ENCODE measurements around the gene MRPL45.

GRCh38 chr17:38355251-38355650 lies 58.3 kb downstream of the MRPL45 start:
- no peak for TF ChIP-seq GABPA (IDR thresholded peaks at IDR 0.05; ENCODE audit: low read depth)
- TF ChIP-seq, protein P1, sequence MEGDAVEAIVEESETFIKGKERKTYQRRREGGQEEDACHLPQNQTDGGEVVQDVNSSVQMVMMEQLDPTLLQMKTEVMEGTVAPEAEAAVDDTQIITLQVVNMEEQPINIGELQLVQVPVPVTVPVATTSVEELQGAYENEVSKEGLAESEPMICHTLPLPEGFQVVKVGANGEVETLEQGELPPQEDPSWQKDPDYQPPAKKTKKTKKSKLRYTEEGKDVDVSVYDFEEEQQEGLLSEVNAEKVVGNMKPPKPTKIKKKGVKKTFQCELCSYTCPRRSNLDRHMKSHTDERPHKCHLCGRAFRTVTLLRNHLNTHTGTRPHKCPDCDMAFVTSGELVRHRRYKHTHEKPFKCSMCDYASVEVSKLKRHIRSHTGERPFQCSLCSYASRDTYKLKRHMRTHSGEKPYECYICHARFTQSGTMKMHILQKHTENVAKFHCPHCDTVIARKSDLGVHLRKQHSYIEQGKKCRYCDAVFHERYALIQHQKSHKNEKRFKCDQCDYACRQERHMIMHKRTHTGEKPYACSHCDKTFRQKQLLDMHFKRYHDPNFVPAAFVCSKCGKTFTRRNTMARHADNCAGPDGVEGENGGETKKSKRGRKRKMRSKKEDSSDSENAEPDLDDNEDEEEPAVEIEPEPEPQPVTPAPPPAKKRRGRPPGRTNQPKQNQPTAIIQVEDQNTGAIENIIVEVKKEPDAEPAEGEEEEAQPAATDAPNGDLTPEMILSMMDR (IDR thresholded peaks at IDR 0.05; ENCODE audit: insufficient read depth, low read length): no peak
- TF ChIP-seq POLR2AphosphoS5 (IDR thresholded peaks at IDR 0.05; ENCODE audit: low read depth): no peak
- no peak for TF ChIP-seq SPI1 (IDR thresholded peaks at IDR 0.05; ENCODE audit: borderline replicate concordance, low read depth)
